Measurements from ENCODE around the gene KRTAP2-2. TPM values are rescaled to one million over a fixed set of nuclear protein-coding genes. Genes with fewer than 3 reads are reported as not detected.
A peak's percentile ranks its signal among the peaks of the same experiment; 100 is the strongest.

The KRTAP2-2 gene
- total and polyA plus RNA-seq, 2 of the 4 experiments (the other 2 are of a cell fraction): 0.17 TPM; not detected in 1

GRCh38 chr17:41069031-41069430, 14.0 kb upstream of the KRTAP2-2 start:
- H3K36me3 ChIP-seq (ENCODE audit: control insufficient read depth, insufficient read depth, low read length): no peaks in the 10 kb centered on the region
- no peak overlapping the region for H3K23ac ChIP-seq (ENCODE audit: low read depth, low read length)
- H3K9me1 ChIP-seq (ENCODE audit: insufficient read depth, low read length): peaks cover 7% of the 10 kb centered on the region
- ATAC-seq (ENCODE audit: low read depth) (no peak), DNase-seq (no peak)
- WGBS, 2 experiments (ENCODE audit: extremely low coverage in 2 of 2, insufficient read length in 1 of 2): no CpG with 5 or more reads among the region's 3 CpGs
- peak overlapping the region; percentile 33; the same call in 1 of the 2 replicates for H3K18ac ChIP-seq (ENCODE audit: low read depth, low read length)
- H2BK15ac ChIP-seq (ENCODE audit: low read depth, low read length): peak overlapping the region; percentile 25; the same call in 2 of the 3 replicates
- CTCF ChIA-PET: no interaction called here
- peak overlapping the region; percentile 61; the same call in 1 of the 2 replicates for H4K91ac ChIP-seq (ENCODE audit: insufficient read depth, low read depth, low read length)
- H3K27me3 ChIP-seq (ENCODE audit: control insufficient read depth, insufficient read depth, low read length): no peaks in the 10 kb centered on the region
- intact Hi-C loops (cut with micrococcal nuclease): no loop called here
- H2AFZ ChIP-seq (replicated peaks; ENCODE audit: low read length, poor library complexity): no peak overlapping the region
- no peaks in the 10 kb centered on the region for H3K79me1 ChIP-seq (ENCODE audit: low read depth in 1 of 2, low read length in 2 of 2)
- peak overlapping the region; percentile 40 for H2BK120ac ChIP-seq (ENCODE audit: low read depth, low read length)
- H3K4ac ChIP-seq (ENCODE audit: low read depth, low read length): peak overlapping the region; percentile 65
- H4K20me1 ChIP-seq (ENCODE audit: insufficient read depth, low read length): no peaks in the 10 kb centered on the region
- no peak overlapping the region for H3K27ac ChIP-seq (ENCODE audit: insufficient read depth, low read length)
- no peak overlapping the region for H2BK5ac ChIP-seq (ENCODE audit: low read depth, low read length, poor library complexity, severe bottlenecking)
- no peak overlapping the region for H2AK9ac ChIP-seq (replicated peaks; ENCODE audit: low read depth, low read length, poor library complexity)
- no peak overlapping the region for H3K9ac ChIP-seq (ENCODE audit: low read depth, low read length)
- TF ChIP-seq ELK1 (IDR thresholded peaks at IDR 0.05; ENCODE audit: borderline replicate concordance, low read depth, low read length) (no peak), MAZ (IDR thresholded peaks at IDR 0.05; ENCODE audit: borderline replicate concordance, low read depth, low read length) (no peak), BHLHE40 (IDR thresholded peaks at IDR 0.05; ENCODE audit: low read depth, low read length) (no peak), RAD21 (IDR thresholded peaks at IDR 0.05; ENCODE audit: low read length) (no peak), MXI1 (IDR thresholded peaks at IDR 0.05; ENCODE audit: borderline replicate concordance, low read depth, low read length) (no peak)
- BruUV-seq (replicated peaks): no TSS peak
- no peak overlapping the region for H3K4me3 ChIP-seq (ENCODE audit: insufficient read depth, low read depth, low read length)
- H3K56ac ChIP-seq (ENCODE audit: extremely low read depth, insufficient read depth, low read length): no peak overlapping the region
- no peak overlapping the region for H4K5ac ChIP-seq (ENCODE audit: low read depth, low read length)
- POLR2A ChIA-PET (ENCODE audit: unreplicated experiment): no interaction called here
- no peak overlapping the region for H4K8ac ChIP-seq (ENCODE audit: low read depth in 2 of 2, low read length in 2 of 2)
- peak overlapping the region; percentile 93 for H2BK20ac ChIP-seq (ENCODE audit: low read depth, low read length)
- peak overlapping the region; percentile 83; the same call in 1 of the 2 replicates for H2AK5ac ChIP-seq (ENCODE audit: low read depth, low read length)
- H3K4me1 ChIP-seq (ENCODE audit: control insufficient read depth, insufficient read depth, low read length): peaks cover 4% of the 10 kb centered on the region; the same call in 1 of the 2 replicates
- no peak overlapping the region for H3K4me2 ChIP-seq (ENCODE audit: low read depth, low read length)
- 0 out of 2 replicates have a peak overlapping the region, but pooled peaks have one; percentile 24 for H3K14ac ChIP-seq (replicated peaks; ENCODE audit: low read depth, low read length)
- dilution Hi-C loops (cut with HindIII; ENCODE audit: low sequenced_read_pairs, unreplicated experiment): no loop called here
- no peaks in the 10 kb centered on the region for H3K9me3 ChIP-seq (ENCODE audit: control insufficient read depth, insufficient read depth, low read length)
- in situ Hi-C loops (cut with MboI; ENCODE audit: low sequenced_read_pairs): no loop called here

Data from IMR-90 (cell line).